K562 (cell line): ENCODE data around the gene MRPS18B. TPM values are rescaled to one million over a fixed set of nuclear protein-coding genes. Genes with fewer than 3 reads are reported as not detected.
A peak's percentile ranks its signal among the peaks of the same experiment; 100 is the strongest.

Source experiments
- ATAC-seq: fragments of 200-7000 bp; cut with Tn5 transposase; 3 replicates; pipeline ENCODE4 v1.9.1; 2020; ENCODE audit warnings: moderate library complexity
- BruUV-seq: library from RNA; stranded (reverse); fragments of 400-500 nt; replicated peaks from 2 replicates; lab custom pipeline; 2021; lab: Mats Ljungman, UMichigan
- CTCF ChIA-PET: fragments of 300-600 bp; formaldehyde crosslinking; extraction: SDS; loops from one replicate; lab custom pipeline; 2021; ENCODE audit warnings: low intra/inter-chr PET ratio; lab: Yijun Ruan, JAX
- POLR2A ChIA-PET: fragments of 300-600, 350-650 bp; sonication (Branson Sonifier 250); formaldehyde crosslinking; extraction: SDS; loops from one replicate; lab custom pipeline; 2021; ENCODE audit warnings: antibody characterized with exemption, inconsistent platforms; lab: Yijun Ruan, JAX
- DNase-seq, 4 experiments: peaks; one replicate each; pipeline versions ENCODE4 v3.0.0 to v3.0.0-alpha.2; 2011 to 2018; ENCODE audit warnings: low spot score in 3 of 4, mixed read lengths in 3 of 4; ENCODE audit errors: extremely low read depth in 1 of 4
- FAIRE-seq: peaks from 2 replicates; lab custom pipeline; 2011; peaks lifted over from hg19 to GRCh38; lab: Jason Lieb, UNC
- H2AFZ ChIP-seq: 2 replicates; pipeline ENCODE4 v1.6.0; 2011; ENCODE audit warnings: low read depth, low read length, control low read depth, inconsistent platforms
- H3K27ac ChIP-seq: fragments of 200-600 bp; 3 replicates; pipeline ENCODE4 v1.8.0; 2011; ENCODE audit warnings: low read depth, mild to moderate bottlenecking, control low read depth, inconsistent platforms, low read length, moderate library complexity, mixed read lengths; ENCODE audit errors: extremely low read depth
- H3K27me3 ChIP-seq, 2 experiments: fragments of 300-600 bp in 1 of 2; 2 replicates in 1 of 2; 3 replicates in 1 of 2; pipeline versions ENCODE4 v1.6.0 to v1.8.0; 2011; ENCODE audit warnings: inconsistent platforms in 2 of 2, low read length in 2 of 2, mild to moderate bottlenecking in 1 of 2, mixed read lengths in 1 of 2, moderate library complexity in 1 of 2; ENCODE audit not compliant: control insufficient read depth in 2 of 2, insufficient read depth in 2 of 2
- H3K36me3 ChIP-seq: fragments of 300-600 bp; 3 replicates; pipeline ENCODE4 v1.8.0; 2011; ENCODE audit warnings: mild to moderate bottlenecking, low read length, inconsistent platforms; ENCODE audit not compliant: control insufficient read depth, insufficient read depth
- H3K4me1 ChIP-seq, 2 experiments: fragments of 200-600 bp in 1 of 2; replicated peaks in 1 of 2; 2 replicates in 1 of 2; 3 replicates in 1 of 2; pipeline versions ENCODE4 v1.5.1 to v1.8.0; 2011; ENCODE audit warnings: inconsistent platforms in 2 of 2, low read length in 2 of 2, mild to moderate bottlenecking in 1 of 2, mixed read lengths in 1 of 2, moderate library complexity in 1 of 2; ENCODE audit not compliant: control insufficient read depth in 2 of 2, insufficient read depth in 2 of 2
- H3K4me2 ChIP-seq: 2 replicates; pipeline ENCODE4 v1.6.1; 2011; ENCODE audit warnings: low read length, control low read depth, inconsistent platforms, mixed read lengths; ENCODE audit not compliant: insufficient read depth
- H3K4me3 ChIP-seq: fragments of 200-600 bp; sonication (generic), shearing (Covaris generic); 2 replicates; pipeline ENCODE4 v1.5.1; 2016; ENCODE audit warnings: control low read depth, inconsistent platforms
- H3K79me2 ChIP-seq: fragments of 200-600 bp; 3 replicates; pipeline ENCODE4 v1.8.0; 2011; ENCODE audit warnings: low read length, inconsistent platforms; ENCODE audit not compliant: control insufficient read depth, insufficient read depth
- H3K9ac ChIP-seq, 2 experiments: 2 replicates each; pipeline versions ENCODE4 v1.6.0 to v1.6.1; 2011; ENCODE audit warnings: low read depth in 2 of 2, low read length in 2 of 2, control low read depth in 1 of 2, inconsistent platforms in 1 of 2, mild to moderate bottlenecking in 1 of 2, mixed read lengths in 1 of 2; ENCODE audit not compliant: insufficient read depth in 1 of 2
- H3K9me1 ChIP-seq: one replicate; pipeline ENCODE4 v1.6.0; 2011; ENCODE audit warnings: inconsistent platforms, mild to moderate bottlenecking, low read length, moderate library complexity; ENCODE audit not compliant: control insufficient read depth, insufficient read depth
- H3K9me3 ChIP-seq: replicated peaks from 2 replicates; pipeline ENCODE4 v1.5.1; 2011; ENCODE audit warnings: low read depth, low read length, inconsistent platforms; ENCODE audit not compliant: control insufficient read depth, insufficient read depth
- H4K20me1 ChIP-seq: replicated peaks from 2 replicates; pipeline ENCODE4 v1.6.1; 2011; ENCODE audit warnings: low read length, inconsistent platforms, mixed read lengths; ENCODE audit not compliant: control insufficient read depth, insufficient read depth
- CXXC5 ChIP-seq: fragments of 250-450 bp; sonication (Bioruptor Pico); IDR thresholded peaks from 2 replicates; pipeline ENCODE4 v1.8.0; 2022; ENCODE audit warnings: inconsistent platforms, mild to moderate bottlenecking, moderate library complexity
- FOS ChIP-seq: IDR thresholded peaks from 3 replicates; pipeline ENCODE4 v1.6.1; 2011; ENCODE audit not compliant: insufficient read length; ENCODE audit errors: extremely low read depth
- HNRNPUL1 ChIP-seq: fragments of 200-400 bp; formaldehyde crosslinking; IDR thresholded peaks from 2 replicates; pipeline ENCODE4 v1.6.1; 2017; ENCODE audit warnings: low read length
- POLR2AphosphoS5 ChIP-seq: IDR thresholded peaks from 2 replicates; pipeline ENCODE4 v1.6.1; 2011; ENCODE audit warnings: mild to moderate bottlenecking, low read depth, low read length, moderate library complexity; ENCODE audit not compliant: control insufficient read depth, insufficient read depth
- THAP12 ChIP-seq: fragments of 250-450 bp; sonication (Bioruptor Pico); IDR thresholded peaks from 2 replicates; pipeline ENCODE4 v1.9.0; 2021; ENCODE audit warnings: mild to moderate bottlenecking, inconsistent platforms
- ZBTB33 ChIP-seq: sonication (generic); formaldehyde crosslinking; IDR thresholded peaks from 2 replicates; pipeline ENCODE4 v1.8.1; 2023; ENCODE audit warnings: mild to moderate bottlenecking, missing genetic modification reagents
- ZNF347 ChIP-seq: fragments of 450-650 bp; formaldehyde crosslinking; IDR thresholded peaks from 2 replicates; pipeline ENCODE4 v1.4.0; 2020; ENCODE audit warnings: low read depth, mild to moderate bottlenecking, moderate library complexity
- WGBS: fragments of 100-300 bp; shearing (Covaris generic); methylation state at CpG from one replicate; pipeline ENCODE4 v1.1.6; 2016; ENCODE audit warnings: low coverage, mixed read lengths; ENCODE audit not compliant: insufficient coverage; ENCODE audit errors: missing lambda C conversion rate; 5-methylcytosine and 5-hydroxymethylcytosine counted together
- in situ Hi-C: fragments of 300-500 bp; cut with MboI; formaldehyde crosslinking; loops from 4 replicates; pipeline ENCODE4 v1.15.0; 2018; ENCODE audit warnings: inconsistent platforms, mixed read lengths
- intact Hi-C: fragments of 100-400 bp; cut with micrococcal nuclease; formaldehyde crosslinking; loops from 2 replicates; pipeline ENCODE4 v1.14.2; 2022
- polyA plus RNA-seq, 8 experiments: library from polyadenylated mRNA; depleted of rRNA in 4 of 8; stranded (reverse) in 5 of 8; unstranded in 3 of 8; fragments of >200 nt; fragmentation: Nextera tagmentation in 2 of 8; fragmentation: Illumina TruSeq in 1 of 8; extraction: Ambion mirVana in 2 of 8; extraction: Trizol in 1 of 8; gene quantifications; 2 replicates each; pipeline versions ENCODE4 v1.2.1 to v1.2.3, GENCODE V29; 2011 to 2014; ENCODE audit warnings: inconsistent platforms in 1 of 8, missing spikeins in 1 of 8
- total RNA-seq, 7 experiments: library from RNA; depleted of rRNA in 6 of 7; stranded (reverse); fragments of >200 nt in 6 of 7; fragmentation: Illumina TruSeq in 2 of 7; extraction: Trizol in 2 of 7; gene quantifications; 2 replicates each; pipeline versions ENCODE4 v1.2.1 to v1.2.3, GENCODE V29; 2011 to 2021; ENCODE audit warnings: low replicate concordance in 1 of 7

The MRPS18B gene
- total and polyA plus RNA-seq, 9 of the 15 experiments (the other 6 are each of a cell fraction or from before 2014, with no cell fraction given) = 132 to 383 (median 178) TPM

GRCh38 chr6:30618270-30618797 is 694 bp downstream of the MRPS18B start (continued):
- peak; percentile 43; the same call in 1 of the 2 replicates for TF ChIP-seq POLR2AphosphoS5
- TF ChIP-seq ZNF347 (CRISPR knock-in tag) = no peak
- TF ChIP-seq HNRNPUL1 = 0 out of 2 replicates have a peak, but pooled peaks have one; percentile 21
- TF ChIP-seq FOS = no peak

- ChIA-PET CTCF (no interaction called here), POLR2A (no interaction called here)
- H3K4me1 ChIP-seq = peaks cover 4 to 5% of the 10 kb centered on the region in 2 experiments; a peak in 3 of 5 replicates
- H3K4me3 ChIP-seq = no peak overlapping the region; the same call in 1 of the 2 replicates
- no peak overlapping the region for H2AFZ ChIP-seq
- H3K9ac ChIP-seq = peak overlapping the region; percentile 50 to 99; a peak in 3 of 4 replicates
- TF ChIP-seq THAP12 (CRISPR knock-in tag) (0 out of 2 replicates have a peak, but pooled peaks have one; percentile 9), ZBTB33 (CRISPR knock-in tag) (peak; percentile 23; the same call in 1 of the 2 replicates), CXXC5 (CRISPR knock-in tag) (no peak)
- 97% methylated on average over 11 of the region's 11 CpGs for WGBS
- H3K79me2 ChIP-seq = peaks cover 51% of the 10 kb centered on the region
- FAIRE-seq = no peak
- DNase-seq = no peak
- intact Hi-C loops = loop anchor here (5.0 kb wide), 1 partner anchor 208 kb away; no protein-coding TSS in a partner anchor
- peaks cover 8% of the 10 kb centered on the region; the same call in 1 of the 2 replicates for H4K20me1 ChIP-seq
- no peaks in the 10 kb centered on the region for H3K9me1 ChIP-seq
- in situ Hi-C loops = no loop called here
- H3K9me3 ChIP-seq = no peaks in the 10 kb centered on the region
- H3K27ac ChIP-seq = peak overlapping the region; percentile 30; the same call in 2 of the 3 replicates
- no TSS peak for BruUV-seq
- no peak for ATAC-seq
- H3K27me3 ChIP-seq = no peaks in the 10 kb centered on the region
- H3K36me3 ChIP-seq = peaks cover 73% of the 10 kb centered on the region
- H3K4me2 ChIP-seq = no peak overlapping the region
Measured at GRCh38 chr6:30619561-30619960, 1.9 kb downstream of the MRPS18B start.
